GM12874 (cell line): ENCODE measurements around the gene SMYD3.

Experiments
- CTCF ChIP-seq: IDR thresholded peaks from 2 replicates; pipeline ENCODE4 v1.5.1; 2011; ENCODE audit warnings: low read depth, mild to moderate bottlenecking, control low read depth, low read length, moderate library complexity; ENCODE audit not compliant: insufficient read depth

Gene SMYD3

GRCh38 chr1:246515390-246516005 is 8.4 kb upstream of the SMYD3 start:
- TF ChIP-seq CTCF = no peak

- TF ChIP-seq CTCF = no peak
These were observed 6.7 kb upstream of the SMYD3 start for GRCh38 chr1:246513619-246514343.

- no peak for TF ChIP-seq CTCF
These were observed 6.0 kb upstream of the SMYD3 start for GRCh38 chr1:246513041-246513440.

GRCh38 chr1:246512635-246513034 is 5.6 kb upstream of the SMYD3 start:
- TF ChIP-seq CTCF = no peak

GRCh38 chr1:246512230-246512629 is 5.2 kb upstream of the SMYD3 start:
- TF ChIP-seq CTCF = no peak

- no peak for TF ChIP-seq CTCF
These were observed 4.1 kb upstream of the SMYD3 start for GRCh38 chr1:246511203-246511602.

GRCh38 chr1:246510147-246511030 is 3.3 kb upstream of the SMYD3 start:
- TF ChIP-seq CTCF = no peak
